HG03039 (cell line): Measurements from ENCODE around the gene EHMT1.
"Not testable (repeated sequence)": the region's sequence is repeated elsewhere in the genome, so short reads cannot be mapped to it uniquely, and the experiment has no call there.

ENCODE experiments used
- ATAC-seq: cut with Tn5 transposase; IDR thresholded peaks from one replicate; pipeline ENCODE4 v1.9.1; 2021; ENCODE audit warnings: mild to moderate bottlenecking, moderate library complexity; ENCODE audit not compliant: unreplicated experiment

Gene EHMT1

DNA sequence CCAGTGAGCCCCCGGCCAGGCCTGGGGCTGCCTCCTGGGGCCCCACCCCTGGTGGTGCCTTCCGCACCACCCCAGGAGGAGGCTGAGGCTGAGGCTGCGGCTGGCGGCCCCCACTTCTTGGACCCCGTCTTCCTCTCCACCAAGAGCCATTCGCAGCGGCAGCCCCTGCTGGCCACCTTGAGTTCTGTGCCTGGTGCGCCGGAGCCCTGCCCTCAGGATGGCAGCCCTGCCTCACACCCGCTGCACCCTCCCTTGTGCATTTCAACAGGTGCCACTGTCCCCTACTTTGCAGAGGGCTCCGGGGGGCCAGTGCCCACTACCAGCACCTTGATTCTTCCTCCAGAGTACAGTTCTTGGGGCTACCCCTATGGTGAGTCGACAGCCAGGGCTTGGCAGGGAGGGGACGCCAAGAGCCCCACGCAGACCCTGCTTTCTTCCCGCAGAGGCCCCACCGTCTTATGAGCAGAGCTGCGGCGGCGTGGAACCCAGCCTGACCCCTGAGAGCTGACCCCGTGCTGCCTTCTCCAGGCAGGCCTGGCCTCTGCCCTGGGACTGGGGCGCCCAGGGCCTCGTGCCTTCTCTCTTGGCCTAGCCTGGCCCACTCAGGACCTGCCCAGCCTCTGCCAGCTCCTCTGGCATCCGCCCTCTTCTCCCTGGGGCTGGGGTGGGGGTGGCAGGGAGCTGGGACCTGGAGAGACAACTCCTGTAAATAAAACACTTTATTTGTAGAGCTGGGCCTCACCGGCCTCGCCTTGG, 4.0 kb upstream of the EHMT1 start:
- no peak for ATAC-seq

DNA sequence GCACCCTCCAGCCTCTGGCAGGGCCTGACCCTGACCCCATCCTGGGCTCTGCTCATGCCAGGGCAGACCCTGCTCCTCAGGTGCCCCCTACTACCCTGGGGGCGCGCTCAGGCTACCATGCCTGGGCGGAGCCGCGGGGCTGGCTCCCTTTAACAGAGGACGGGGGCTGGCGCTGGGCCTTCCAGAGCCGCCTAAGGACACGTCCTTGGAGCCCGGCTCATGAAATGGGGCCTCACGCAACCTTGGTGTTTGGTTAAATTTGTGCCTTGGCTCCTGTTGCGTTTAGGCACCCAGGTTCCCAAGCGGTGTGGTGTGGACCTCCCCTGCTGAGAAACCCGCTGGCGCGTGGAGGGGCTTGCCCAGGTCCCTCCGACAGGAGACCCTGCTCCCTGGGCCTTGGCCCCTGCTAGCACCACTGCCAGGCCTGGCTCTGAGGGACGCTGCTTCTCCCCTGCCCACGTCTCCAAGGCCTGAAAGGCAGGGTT, 3.4 kb upstream of the EHMT1 start:
- ATAC-seq = no peak

- peak; percentile 32 for ATAC-seq
Observed at GRCh38 chr9:137619240-137620047, 639 bp downstream of the EHMT1 start.

DNA sequence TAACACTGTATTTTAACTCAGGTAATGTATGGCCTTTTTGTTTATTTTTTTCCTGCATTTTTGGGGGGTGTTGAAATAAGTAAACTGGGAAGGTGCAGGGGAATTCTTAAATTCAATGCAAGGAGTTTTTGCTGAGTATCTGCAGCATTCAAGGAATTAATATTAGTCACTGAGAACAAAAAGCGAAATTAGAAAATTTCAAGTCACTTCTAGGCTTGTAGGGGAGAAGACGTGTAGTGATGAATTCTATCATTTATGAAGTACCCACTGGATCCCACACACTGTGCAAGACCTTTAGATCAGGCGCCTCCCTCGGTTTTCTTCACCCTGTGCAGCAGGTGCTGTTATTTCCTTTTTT, 1.2 kb downstream of the EHMT1 start:
- no peak for ATAC-seq

DNA sequence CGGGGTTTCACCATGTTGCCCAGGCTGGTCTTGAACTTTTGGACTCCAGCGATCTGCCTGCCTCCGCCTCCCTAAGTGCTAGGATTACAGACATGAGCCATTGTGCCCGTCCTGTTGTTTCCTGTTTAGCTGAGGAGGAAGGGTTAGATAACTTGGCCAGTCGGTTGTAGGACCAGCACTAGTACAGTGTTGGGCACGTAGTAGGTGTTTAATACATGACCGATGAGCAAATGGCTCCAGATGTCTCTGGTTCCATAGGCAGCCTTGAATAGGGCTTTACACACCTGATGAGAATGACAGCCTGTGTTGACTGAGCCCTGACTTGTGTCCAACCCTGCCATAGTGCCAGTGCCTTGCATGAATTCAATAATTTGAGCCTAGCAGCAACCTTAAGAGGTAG, 1.8 kb downstream of the EHMT1 start:
- no peak for ATAC-seq

GRCh38 chr9:137621131-137621757, 2.4 kb downstream of the EHMT1 start:
- ATAC-seq = no peak

GRCh38 chr9:137622211-137622610, 3.4 kb downstream of the EHMT1 start:
- not testable (repeated sequence) for ATAC-seq

DNA sequence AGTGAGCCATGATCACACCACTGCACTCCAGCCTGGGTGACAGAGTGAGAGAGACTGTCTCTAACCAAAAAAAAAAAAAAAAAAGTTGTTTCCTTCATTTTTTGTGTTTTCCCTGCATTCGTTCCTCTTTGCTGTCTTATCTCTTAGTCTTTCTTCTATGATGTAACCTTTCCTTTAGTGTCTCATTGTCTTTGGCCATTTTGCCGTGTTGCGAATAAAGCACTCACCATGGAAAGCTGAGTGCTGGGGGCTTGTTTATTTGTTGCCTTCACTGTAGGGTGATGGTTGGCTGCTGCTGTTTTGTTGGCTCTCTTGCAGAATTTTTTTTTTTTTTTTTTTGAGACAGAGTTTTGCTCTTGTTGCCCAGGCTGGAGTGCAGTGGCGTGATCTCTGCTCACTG, 7.7 kb downstream of the EHMT1 start:
- ATAC-seq = no peak

- not testable (repeated sequence) for ATAC-seq
Observed at GRCh38 chr9:137627406-137627805, 8.6 kb downstream of the EHMT1 start.

DNA sequence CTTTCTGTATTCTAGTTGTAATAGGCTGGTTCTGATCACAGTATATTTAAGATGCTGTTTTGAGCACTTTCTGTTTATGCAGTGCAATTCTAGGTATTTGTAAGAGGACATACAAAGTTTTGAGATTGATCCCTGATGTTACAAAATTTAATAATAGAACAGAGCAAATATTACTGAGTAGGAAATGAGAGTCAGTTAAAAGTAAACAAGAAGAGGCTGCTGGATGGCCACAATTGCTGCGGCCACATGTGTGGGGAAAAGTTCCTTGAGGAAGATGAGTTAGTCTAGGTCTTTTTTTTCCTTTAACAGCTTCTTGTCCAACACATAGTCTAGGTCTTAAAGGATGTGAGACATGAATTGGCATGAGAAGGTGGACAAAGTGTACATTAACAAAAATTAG, 11.3 kb downstream of the EHMT1 start:
- ATAC-seq = no peak

DNA sequence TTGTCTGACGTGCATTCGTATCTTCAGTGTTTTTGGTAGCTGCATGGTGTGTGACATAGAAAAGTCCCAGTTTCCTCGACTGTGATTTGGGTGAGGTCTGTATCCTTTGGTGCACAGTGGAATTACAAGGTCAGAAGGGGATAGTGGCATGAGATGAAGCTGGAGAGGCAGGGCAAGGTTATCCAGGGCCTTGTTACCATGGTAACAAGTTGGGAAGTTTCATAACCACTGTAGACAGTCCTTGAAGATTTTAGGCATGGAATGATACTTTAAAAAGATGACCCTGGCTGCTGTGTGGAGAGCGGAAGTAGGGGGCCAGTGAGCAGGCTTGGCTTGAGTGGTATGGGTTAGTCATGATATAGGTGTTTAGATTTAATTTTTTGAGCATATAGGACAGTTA, 11.9 kb downstream of the EHMT1 start:
- no peak for ATAC-seq

GRCh38 chr9:137631345-137632229, 12.8 kb downstream of the EHMT1 start:
- ATAC-seq = no peak

- no peak for ATAC-seq
Observed at GRCh38 chr9:137632230-137633161, 13.7 kb downstream of the EHMT1 start.

GRCh38 chr9:137634016-137634415, 15.2 kb downstream of the EHMT1 start:
- no peak for ATAC-seq

- ATAC-seq = no peak
Observed at GRCh38 chr9:137638680-137639079, 19.9 kb downstream of the EHMT1 start.

- no peak for ATAC-seq
Observed at GRCh38 chr9:137639303-137640051, 20.7 kb downstream of the EHMT1 start.

DNA sequence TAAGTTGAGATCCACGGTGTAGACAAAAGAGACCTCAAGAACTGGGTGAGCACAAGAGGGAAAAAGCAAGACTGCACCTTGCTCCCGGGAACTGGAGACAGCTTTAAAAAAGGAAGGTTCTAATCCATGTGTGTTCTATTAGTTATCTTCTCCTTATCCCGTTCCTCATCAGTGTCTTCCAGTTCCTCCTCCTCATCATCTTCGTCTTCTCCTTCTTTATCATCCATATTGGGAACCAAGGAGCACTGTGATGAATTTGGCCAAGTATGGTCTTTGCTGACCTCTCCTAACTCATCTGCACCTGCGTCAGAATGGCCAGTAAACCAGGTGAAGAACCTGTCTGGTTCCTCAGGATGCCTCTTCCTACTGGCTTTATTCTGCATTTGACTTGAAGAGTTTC, 22.1 kb downstream of the EHMT1 start:
- no peak for ATAC-seq

- ATAC-seq = no peak
Observed at GRCh38 chr9:137642118-137642601, 23.4 kb downstream of the EHMT1 start.

DNA sequence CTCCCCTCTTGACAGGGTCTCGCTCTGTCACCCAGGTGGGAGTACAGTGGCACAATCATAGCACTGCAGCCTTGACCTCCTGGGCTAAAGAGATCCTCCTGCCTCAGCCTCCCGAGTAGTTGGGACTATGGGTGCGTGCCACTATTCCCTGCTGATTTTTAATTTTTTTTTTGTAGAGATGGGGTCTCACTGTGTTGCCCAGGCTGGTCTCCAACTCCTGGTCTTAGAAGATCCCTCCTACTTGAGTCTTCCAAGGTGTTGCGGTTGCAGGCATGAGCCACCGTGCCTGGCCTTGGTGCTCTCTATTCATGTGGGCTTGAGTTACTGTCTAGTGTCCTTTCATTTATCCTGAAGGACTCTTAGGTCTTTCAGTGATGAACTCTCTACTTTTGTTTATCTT, 24.1 kb downstream of the EHMT1 start:
- ATAC-seq = no peak
